Measurements from ENCODE around the gene NBDY. TPM values are rescaled to one million over a fixed set of nuclear protein-coding genes. Genes with fewer than 3 reads are reported as not detected.
"Not testable (repeated sequence)": the region's sequence is repeated elsewhere in the genome, so short reads cannot be mapped to it uniquely, and the experiment has no call there.

The NBDY gene
- total RNA-seq, result 10 to 100 TPM; 26.2 to 28.8 TPM

DNA sequence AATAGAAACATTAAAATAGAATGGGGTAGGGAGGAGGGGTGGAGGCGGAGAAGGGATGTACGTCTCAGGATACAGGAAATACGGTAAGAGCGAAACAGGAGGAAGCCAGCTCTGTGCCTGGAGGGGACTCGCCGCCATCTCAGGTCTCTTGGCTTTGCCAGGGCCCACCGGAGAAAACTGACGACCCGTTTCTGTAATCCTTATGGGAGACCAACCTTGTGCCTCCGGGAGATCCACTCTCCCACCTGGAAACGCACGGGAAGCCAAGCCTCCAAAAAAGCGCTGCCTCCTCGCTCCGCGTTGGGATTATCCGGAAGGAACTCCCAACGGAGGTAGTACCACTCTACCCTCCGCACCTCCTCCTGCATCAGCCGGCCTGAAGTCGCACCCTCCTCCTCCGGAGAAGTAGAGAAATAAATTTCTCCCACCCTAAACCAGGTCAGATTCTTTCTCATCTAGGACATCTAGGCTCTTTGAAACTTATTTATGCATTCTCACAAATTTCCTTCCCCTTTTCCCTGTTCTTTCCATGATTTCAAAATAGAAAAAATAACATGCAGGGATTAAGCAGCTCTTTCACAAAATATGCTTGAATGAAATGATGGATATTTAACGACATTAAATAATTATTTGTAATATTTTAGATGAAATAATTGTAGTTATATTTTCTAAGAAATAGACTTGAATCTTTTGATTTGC is at the start of gene NBDY:
Gene NBDY, plus strand, starts transcription at position 92 of the 699 bp plus-strand sequence. Its CDS starts 111 bp downstream, at position 203.
- DNase-seq (ENCODE audit: low spot score), result peak; percentile 33
- intact Hi-C loops (cut with DNase I), result no loop called here
- WGBS, result under 1% methylated on average over 23 of the region's 23 CpGs
- no peaks in the 10 kb centered on the region for H3K4me1 ChIP-seq (replicated peaks)
- H3K36me3 ChIP-seq, result no peaks in the 10 kb centered on the region
- no peaks in the 10 kb centered on the region for H3K27me3 ChIP-seq (replicated peaks; ENCODE audit: insufficient read depth)
- peak within 1 kb of the TSS; percentile 38 to 45 for H3K4me3 ChIP-seq
- no peaks in the 10 kb centered on the region for H3K9me3 ChIP-seq
- TF ChIP-seq POLR2AphosphoS5 (IDR thresholded peaks at IDR 0.05) (peak; percentile 12), POLR2A (IDR thresholded peaks at IDR 0.05) (peak; percentile 38)
- TF ChIP-seq, protein P1, sequence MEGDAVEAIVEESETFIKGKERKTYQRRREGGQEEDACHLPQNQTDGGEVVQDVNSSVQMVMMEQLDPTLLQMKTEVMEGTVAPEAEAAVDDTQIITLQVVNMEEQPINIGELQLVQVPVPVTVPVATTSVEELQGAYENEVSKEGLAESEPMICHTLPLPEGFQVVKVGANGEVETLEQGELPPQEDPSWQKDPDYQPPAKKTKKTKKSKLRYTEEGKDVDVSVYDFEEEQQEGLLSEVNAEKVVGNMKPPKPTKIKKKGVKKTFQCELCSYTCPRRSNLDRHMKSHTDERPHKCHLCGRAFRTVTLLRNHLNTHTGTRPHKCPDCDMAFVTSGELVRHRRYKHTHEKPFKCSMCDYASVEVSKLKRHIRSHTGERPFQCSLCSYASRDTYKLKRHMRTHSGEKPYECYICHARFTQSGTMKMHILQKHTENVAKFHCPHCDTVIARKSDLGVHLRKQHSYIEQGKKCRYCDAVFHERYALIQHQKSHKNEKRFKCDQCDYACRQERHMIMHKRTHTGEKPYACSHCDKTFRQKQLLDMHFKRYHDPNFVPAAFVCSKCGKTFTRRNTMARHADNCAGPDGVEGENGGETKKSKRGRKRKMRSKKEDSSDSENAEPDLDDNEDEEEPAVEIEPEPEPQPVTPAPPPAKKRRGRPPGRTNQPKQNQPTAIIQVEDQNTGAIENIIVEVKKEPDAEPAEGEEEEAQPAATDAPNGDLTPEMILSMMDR (IDR thresholded peaks at IDR 0.05), result no peak
- H3K27ac ChIP-seq, result peak within 1 kb of the TSS; percentile 74 to 79

- H3K4me3 ChIP-seq; intact Hi-C loops (cut with DNase I); H3K36me3 ChIP-seq; DNase-seq (ENCODE audit: low spot score); H3K4me1 ChIP-seq (replicated peaks); H3K27ac ChIP-seq; H3K9me3 ChIP-seq; H3K27me3 ChIP-seq (replicated peaks; ENCODE audit: insufficient read depth): not testable (repeated sequence)
- 77% methylated on average over 4 of the region's 4 CpGs for WGBS
These were observed 24.5 kb upstream of the NBDY start for GRCh38 chrX:56704530-56704929.

- intact Hi-C loops (cut with DNase I), result no loop called here
- H3K4me1 ChIP-seq (replicated peaks), result no peaks in the 10 kb centered on the region
- DNase-seq (ENCODE audit: low spot score), result peak; percentile 4
These were observed 2.4 kb upstream of the NBDY start for GRCh38 chrX:56726605-56727004.

GRCh38 chrX:56727531-56727930 is 1.5 kb upstream of the NBDY start:
- no peaks in the 10 kb centered on the region for H3K36me3 ChIP-seq
- WGBS, result 72% methylated on average over 3 of the region's 3 CpGs
- no peaks in the 10 kb centered on the region for H3K27me3 ChIP-seq (replicated peaks; ENCODE audit: insufficient read depth)
- intact Hi-C loops (cut with DNase I), result no loop called here
- no peak overlapping the region for H3K4me3 ChIP-seq
- no peak overlapping the region for H3K27ac ChIP-seq
- TF ChIP-seq POLR2A (IDR thresholded peaks at IDR 0.05), result no peak
- TF ChIP-seq, protein P1 (IDR thresholded peaks at IDR 0.05), result no peak
- TF ChIP-seq POLR2AphosphoS5 (IDR thresholded peaks at IDR 0.05), result no peak
- DNase-seq (ENCODE audit: low spot score), result no peak
- H3K9me3 ChIP-seq, result no peaks in the 10 kb centered on the region
- H3K4me1 ChIP-seq (replicated peaks), result no peaks in the 10 kb centered on the region

More at GRCh38 chrX:56726605-56727004, 2.4 kb upstream of the NBDY start:
- H3K27ac ChIP-seq, result no peak overlapping the region
- H3K9me3 ChIP-seq, result no peaks in the 10 kb centered on the region
- no peaks in the 10 kb centered on the region for H3K36me3 ChIP-seq
- no peak overlapping the region for H3K4me3 ChIP-seq
- no peaks in the 10 kb centered on the region for H3K27me3 ChIP-seq (replicated peaks; ENCODE audit: insufficient read depth)
- WGBS, result 0% methylated on average over 1 of the region's 1 CpG
- no peak for TF ChIP-seq POLR2AphosphoS5 (IDR thresholded peaks at IDR 0.05)
- TF ChIP-seq, protein P1 (IDR thresholded peaks at IDR 0.05), result peak in 3 of 4 experiments; percentile 30 to 53 (median 42)

GRCh38 chrX:56728321-56728720 is 722 bp upstream of the NBDY start:
- H3K9me3 ChIP-seq, result no peaks in the 10 kb centered on the region
- no peak overlapping the region for H3K4me3 ChIP-seq
- no peak for TF ChIP-seq POLR2A (IDR thresholded peaks at IDR 0.05)
- TF ChIP-seq, protein P1 (IDR thresholded peaks at IDR 0.05), result no peak
- TF ChIP-seq POLR2AphosphoS5 (IDR thresholded peaks at IDR 0.05), result no peak
- H3K4me1 ChIP-seq (replicated peaks), result no peaks in the 10 kb centered on the region
- no peaks in the 10 kb centered on the region for H3K36me3 ChIP-seq
- intact Hi-C loops (cut with DNase I), result no loop called here
- H3K27me3 ChIP-seq (replicated peaks; ENCODE audit: insufficient read depth), result no peaks in the 10 kb centered on the region
- H3K27ac ChIP-seq, result no peak overlapping the region
- DNase-seq (ENCODE audit: low spot score), result no peak
- WGBS, result 8% methylated on average over 2 of the region's 2 CpGs

Measured in prostate gland (tissue), 2 donors.